ENCODE data around the gene MRTFA. TPM values are rescaled to one million over a fixed set of nuclear protein-coding genes. Genes with fewer than 3 reads are reported as not detected.
A peak's percentile ranks its signal among the peaks of the same experiment; 100 is the strongest.

Gene MRTFA
- total and polyA plus RNA-seq, 2 of the 13 experiments (the other 11 are each of a cell fraction or from before 2014, with no cell fraction given): 2.4 to 8.2 TPM

DNA sequence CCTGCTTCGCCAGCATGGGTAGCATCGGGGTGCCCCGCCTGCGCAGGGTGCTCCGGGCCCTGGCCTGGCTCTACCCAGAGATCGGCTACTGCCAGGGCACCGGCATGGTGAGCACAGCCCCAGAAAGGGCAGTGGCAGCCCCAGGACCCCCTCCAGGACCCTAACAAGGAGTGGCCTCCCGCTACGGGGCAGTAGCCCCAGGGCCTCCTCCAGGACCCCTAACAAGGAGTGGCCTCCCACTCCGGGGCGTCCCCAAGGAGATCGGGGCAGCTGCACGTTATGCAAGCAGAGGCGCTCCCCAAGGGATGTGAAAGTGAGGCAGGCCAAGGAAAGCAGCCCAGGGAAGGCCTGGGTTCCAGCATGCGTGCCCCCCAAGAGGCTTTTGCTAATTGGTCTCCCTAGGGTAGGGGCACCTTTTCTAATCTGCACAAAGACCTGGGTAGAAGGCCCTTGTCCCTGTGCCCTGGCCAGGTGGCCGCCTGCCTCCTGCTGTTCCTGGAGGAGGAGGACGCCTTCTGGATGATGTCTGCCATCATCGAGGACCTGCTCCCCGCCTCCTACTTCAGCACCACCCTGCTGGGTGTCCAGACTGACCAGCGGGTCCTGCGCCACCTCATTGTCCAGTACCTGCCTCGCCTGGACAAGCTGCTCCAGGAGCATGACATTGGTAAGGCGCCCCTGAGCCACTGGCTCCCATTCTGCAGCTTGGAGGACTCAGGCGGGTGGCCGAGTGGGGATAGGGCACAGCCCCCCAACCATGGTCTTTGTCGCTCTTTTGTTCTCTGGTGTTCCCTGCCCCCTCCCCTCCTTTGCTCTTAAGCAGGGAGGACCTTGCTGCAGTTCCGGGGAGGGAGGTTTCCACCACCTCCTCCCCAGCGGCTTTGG is 231.1 kb downstream of the MRTFA start:
- ATAC-seq (no peak), DNase-seq (ENCODE audit: low spot score) (no peak), FAIRE-seq (no peak)
- ChIA-PET CTCF (ENCODE audit: low intra/inter-chr PET ratio, low total read pairs) (no interaction called here), POLR2A (no interaction called here)
- BruUV-seq (replicated peaks): no TSS peak
- TF ChIP-seq U2AF2 (IDR thresholded peaks at IDR 0.05; ENCODE audit: low read depth, low read length) (no peak), ZNF567 (CRISPR knock-in tag; IDR thresholded peaks at IDR 0.05; ENCODE audit: borderline replicate concordance) (no peak), AGO2 (optimal IDR thresholded peaks at IDR 0.05; ENCODE audit: low read depth, low read length) (peak; percentile 48), ZNF547 (CRISPR knock-in tag; IDR thresholded peaks at IDR 0.05) (no peak)
- no peaks in the 10 kb centered on the region for H3K4me1 ChIP-seq (ENCODE audit: insufficient read depth, low read length)
- no peak overlapping the region for H3K4me2 ChIP-seq (ENCODE audit: low read depth, low read length)
- H2AFZ ChIP-seq (ENCODE audit: low read length): no peak overlapping the region
- no peaks in the 10 kb centered on the region for H4K20me1 ChIP-seq (ENCODE audit: insufficient read depth, low read length)
- H3K27ac ChIP-seq (ENCODE audit: extremely low read length, insufficient read depth, low read length): no peak overlapping the region
- no peaks in the 10 kb centered on the region for H3K9me3 ChIP-seq (ENCODE audit: low read length)
- H3K79me2 ChIP-seq (ENCODE audit: insufficient read depth, low read length): no peaks in the 10 kb centered on the region
- H3K4me3 ChIP-seq (replicated peaks in 1 of 3; ENCODE audit: insufficient read depth in 1 of 3, low read depth in 2 of 3, low read length in 3 of 3): no peak overlapping the region
- no peak overlapping the region for H3K9ac ChIP-seq (ENCODE audit: insufficient read depth, low read depth, low read length)
- no peaks in the 10 kb centered on the region for H3K27me3 ChIP-seq (ENCODE audit: control insufficient read depth in 1 of 2, insufficient read depth in 2 of 2, low read length in 2 of 2)
- peaks cover 11 to 23% of the 10 kb centered on the region in 2 experiments for H3K36me3 ChIP-seq (replicated peaks in 1 of 2; ENCODE audit: control insufficient read depth in 1 of 2, insufficient read depth in 2 of 2, low read length in 2 of 2)
- in situ Hi-C loops (cut with HindIII; ENCODE audit: extremely low pct_ligation_motif_present, low pct_unique_long_range_greater_than_20kb) (no loop called here), intact Hi-C loops (cut with micrococcal nuclease; ENCODE audit: unreplicated experiment) (no loop called here)
- WGBS (ENCODE audit: low lambda C conversion rate): 98% methylated on average over 23 of the region's 28 CpGs

DNA sequence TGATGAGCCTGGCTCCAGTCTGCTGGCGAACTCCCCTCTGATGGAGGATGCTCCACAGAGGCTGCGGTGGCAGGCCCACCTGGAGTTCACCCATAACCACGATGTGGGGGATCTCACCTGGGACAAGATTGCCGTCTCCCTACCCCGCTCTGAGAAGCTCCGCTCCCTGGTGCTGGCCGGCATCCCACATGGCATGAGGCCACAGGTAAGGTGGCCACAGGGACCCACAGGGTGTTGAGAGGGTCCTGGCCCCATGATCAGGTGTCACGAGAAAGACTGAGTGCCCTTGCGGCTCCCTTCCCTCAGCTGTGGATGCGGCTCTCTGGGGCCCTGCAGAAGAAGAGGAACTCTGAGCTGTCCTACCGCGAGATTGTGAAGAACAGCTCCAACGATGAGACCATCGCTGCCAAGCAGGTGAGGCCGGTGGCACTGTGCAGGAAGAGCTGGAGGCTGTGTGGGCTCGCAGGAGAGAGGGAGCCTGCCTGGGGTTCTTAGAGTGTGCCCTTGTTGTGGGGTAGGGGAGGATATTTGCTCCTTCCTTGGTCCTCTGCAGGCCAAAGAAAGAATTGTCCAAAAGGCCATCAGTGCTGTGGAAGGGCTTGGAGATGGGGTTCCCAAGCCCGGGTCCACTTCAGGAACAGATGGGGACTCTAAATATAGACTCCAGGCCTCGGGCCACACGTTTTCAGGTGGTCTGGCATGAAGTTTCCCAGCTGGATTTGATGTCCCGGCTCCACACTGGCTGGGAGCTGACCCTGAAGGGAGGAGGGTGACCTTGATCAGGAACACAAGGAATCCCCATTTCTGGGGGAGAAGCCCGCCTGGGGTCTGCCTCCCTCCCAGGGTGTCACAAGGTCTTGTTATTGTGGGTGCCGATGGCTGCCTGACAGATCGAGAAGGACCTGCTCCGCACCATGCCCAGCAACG is 232.0 kb downstream of the MRTFA start:
- H2AFZ ChIP-seq (ENCODE audit: low read length): no peak overlapping the region
- intact Hi-C loops (cut with micrococcal nuclease; ENCODE audit: unreplicated experiment): no loop called here
- ATAC-seq (no peak; the same call in 2 of the 3 replicates), FAIRE-seq (no peak), DNase-seq (ENCODE audit: low spot score) (no peak)
- H3K36me3 ChIP-seq (replicated peaks in 1 of 2; ENCODE audit: control insufficient read depth in 1 of 2, insufficient read depth in 2 of 2, low read length in 2 of 2): peaks cover 11 to 15% of the 10 kb centered on the region in 2 experiments
- in situ Hi-C loops (cut with HindIII; ENCODE audit: extremely low pct_ligation_motif_present, low pct_unique_long_range_greater_than_20kb): no loop called here
- no peak overlapping the region for H3K27ac ChIP-seq (ENCODE audit: extremely low read length, insufficient read depth, low read length)
- BruUV-seq (replicated peaks): no TSS peak
- no peaks in the 10 kb centered on the region for H3K79me2 ChIP-seq (ENCODE audit: insufficient read depth, low read length)
- WGBS (ENCODE audit: low lambda C conversion rate): 98% methylated on average over 10 of the region's 25 CpGs
- ChIA-PET POLR2A (no interaction called here), CTCF (ENCODE audit: low intra/inter-chr PET ratio, low total read pairs) (no interaction called here)
- H3K4me2 ChIP-seq (ENCODE audit: low read depth, low read length): no peak overlapping the region
- no peak overlapping the region for H3K9ac ChIP-seq (ENCODE audit: insufficient read depth, low read depth, low read length)
- H4K20me1 ChIP-seq (ENCODE audit: insufficient read depth, low read length): no peaks in the 10 kb centered on the region
- no peaks in the 10 kb centered on the region for H3K9me3 ChIP-seq (ENCODE audit: low read length)
- no peak overlapping the region for H3K4me3 ChIP-seq (replicated peaks in 1 of 3; ENCODE audit: insufficient read depth in 1 of 3, low read depth in 2 of 3, low read length in 3 of 3)
- no peaks in the 10 kb centered on the region for H3K4me1 ChIP-seq (ENCODE audit: insufficient read depth, low read length)
- H3K27me3 ChIP-seq (ENCODE audit: control insufficient read depth in 1 of 2, insufficient read depth in 2 of 2, low read length in 2 of 2): no peaks in the 10 kb centered on the region
- TF ChIP-seq MAFK (conservative IDR thresholded peaks at IDR 0.05 in 1 of 2, IDR thresholded peaks at IDR 0.05 in 1 of 2; ENCODE audit: low read length in 2 of 2) (no peak), MIER2 (CRISPR knock-in tag; IDR thresholded peaks at IDR 0.05) (no peak), NRL (CRISPR knock-in tag; IDR thresholded peaks at IDR 0.05; ENCODE audit: borderline replicate concordance) (no peak), NFE2L1 (CRISPR knock-in tag; IDR thresholded peaks at IDR 0.05; ENCODE audit: borderline replicate concordance) (no peak), FOSL2 (CRISPR knock-in tag; IDR thresholded peaks at IDR 0.05) (no peak), ZNF850 (CRISPR knock-in tag; conservative IDR thresholded peaks at IDR 0.05) (no peak), SRY (CRISPR knock-in tag; IDR thresholded peaks at IDR 0.05) (no peak)
- TF ChIP-seq, protein P1, sequence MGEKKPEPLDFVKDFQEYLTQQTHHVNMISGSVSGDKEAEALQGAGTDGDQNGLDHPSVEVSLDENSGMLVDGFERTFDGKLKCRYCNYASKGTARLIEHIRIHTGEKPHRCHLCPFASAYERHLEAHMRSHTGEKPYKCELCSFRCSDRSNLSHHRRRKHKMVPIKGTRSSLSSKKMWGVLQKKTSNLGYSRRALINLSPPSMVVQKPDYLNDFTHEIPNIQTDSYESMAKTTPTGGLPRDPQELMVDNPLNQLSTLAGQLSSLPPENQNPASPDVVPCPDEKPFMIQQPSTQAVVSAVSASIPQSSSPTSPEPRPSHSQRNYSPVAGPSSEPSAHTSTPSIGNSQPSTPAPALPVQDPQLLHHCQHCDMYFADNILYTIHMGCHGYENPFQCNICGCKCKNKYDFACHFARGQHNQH (CRISPR knock-in tag; IDR thresholded peaks at IDR 0.05): no peak
- TF ChIP-seq, protein P2, sequence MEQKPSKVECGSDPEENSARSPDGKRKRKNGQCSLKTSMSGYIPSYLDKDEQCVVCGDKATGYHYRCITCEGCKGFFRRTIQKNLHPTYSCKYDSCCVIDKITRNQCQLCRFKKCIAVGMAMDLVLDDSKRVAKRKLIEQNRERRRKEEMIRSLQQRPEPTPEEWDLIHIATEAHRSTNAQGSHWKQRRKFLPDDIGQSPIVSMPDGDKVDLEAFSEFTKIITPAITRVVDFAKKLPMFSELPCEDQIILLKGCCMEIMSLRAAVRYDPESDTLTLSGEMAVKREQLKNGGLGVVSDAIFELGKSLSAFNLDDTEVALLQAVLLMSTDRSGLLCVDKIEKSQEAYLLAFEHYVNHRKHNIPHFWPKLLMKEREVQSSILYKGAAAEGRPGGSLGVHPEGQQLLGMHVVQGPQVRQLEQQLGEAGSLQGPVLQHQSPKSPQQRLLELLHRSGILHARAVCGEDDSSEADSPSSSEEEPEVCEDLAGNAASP (CRISPR knock-in tag; IDR thresholded peaks at IDR 0.05; ENCODE audit: borderline replicate concordance): no peak

Data from HepG2 (cell line).